ENCODE results near the gene PPFIBP1.

The PPFIBP1 gene

GRCh38 chr12:27513155-27513824 is 10.7 kb upstream of the PPFIBP1 start:
- DNase-seq (ENCODE audit: low read depth, low spot score): no peak

GRCh38 chr12:27515671-27516070 is 8.3 kb upstream of the PPFIBP1 start:
- no peak for DNase-seq (ENCODE audit: low read depth, low spot score)

GRCh38 chr12:27516625-27517024 is 7.4 kb upstream of the PPFIBP1 start:
- DNase-seq (ENCODE audit: low read depth, low spot score): no peak

- no peak for DNase-seq (ENCODE audit: low read depth, low spot score)
Measured at GRCh38 chr12:27517546-27517945, 6.5 kb upstream of the PPFIBP1 start.

DNA sequence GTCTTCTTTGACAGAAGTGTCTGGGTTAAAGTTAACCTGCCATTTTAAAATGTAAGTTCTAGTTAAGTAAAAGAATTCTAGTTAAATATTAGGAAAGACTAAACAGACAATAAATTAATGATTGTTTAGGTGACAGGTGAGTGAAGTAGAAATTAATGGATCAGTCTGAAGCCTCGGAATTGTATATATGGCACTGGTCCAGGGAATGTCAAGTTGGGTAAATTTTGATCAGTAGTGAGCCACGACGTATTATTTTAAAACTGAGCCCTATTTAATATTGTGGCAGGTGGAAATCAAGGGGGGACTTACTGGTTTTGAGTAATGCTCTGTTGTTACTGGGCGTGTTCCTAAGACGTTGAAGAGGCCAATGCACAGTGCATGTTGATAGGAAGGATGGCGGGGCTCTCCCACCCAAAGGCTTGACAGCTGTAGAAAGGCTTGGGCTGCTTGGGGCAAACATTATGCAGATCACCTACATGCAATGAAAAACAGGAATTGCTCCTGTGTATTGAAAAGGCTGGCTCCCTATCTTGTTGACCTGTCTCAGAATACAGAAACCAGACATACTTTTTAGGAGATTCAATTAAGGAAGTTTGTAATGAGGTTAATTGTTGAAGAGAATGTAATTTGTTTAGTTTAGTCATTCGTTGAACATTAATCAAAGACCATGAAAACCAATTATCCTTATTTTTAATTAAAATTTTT is 5.9 kb upstream of the PPFIBP1 start:
- DNase-seq (ENCODE audit: low read depth, low spot score): no peak

DNA sequence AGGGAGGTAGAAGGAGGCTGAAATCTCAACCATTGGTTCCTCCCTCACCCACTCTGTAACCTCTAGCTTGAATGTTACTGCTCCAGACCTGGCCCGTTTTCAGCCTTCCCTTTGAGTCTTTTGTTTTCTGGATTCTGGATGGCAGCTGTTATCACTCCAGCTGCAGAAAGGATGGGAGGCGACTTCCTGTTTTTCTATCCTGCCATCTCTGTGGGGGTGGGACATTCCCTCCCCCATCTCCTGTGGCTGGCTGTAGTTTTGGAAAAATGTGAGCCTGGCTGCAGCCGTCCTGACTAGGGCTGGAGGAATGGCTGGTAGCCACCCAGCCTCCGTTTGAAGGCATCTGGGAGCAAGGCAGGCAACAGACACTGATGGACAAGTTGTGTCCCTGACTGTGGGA is 2.9 kb upstream of the PPFIBP1 start:
- DNase-seq (ENCODE audit: low read depth, low spot score): no peak

GRCh38 chr12:27521981-27522380 is 2.0 kb upstream of the PPFIBP1 start:
- DNase-seq (ENCODE audit: low read depth, low spot score): no peak

GRCh38 chr12:27523305-27523641 is 733 bp upstream of the PPFIBP1 start:
- no peak for DNase-seq (ENCODE audit: low read depth, low spot score)

- no peak for DNase-seq (ENCODE audit: low read depth, low spot score)
Measured at GRCh38 chr12:27524494-27524835, 459 bp downstream of the PPFIBP1 start.

DNA sequence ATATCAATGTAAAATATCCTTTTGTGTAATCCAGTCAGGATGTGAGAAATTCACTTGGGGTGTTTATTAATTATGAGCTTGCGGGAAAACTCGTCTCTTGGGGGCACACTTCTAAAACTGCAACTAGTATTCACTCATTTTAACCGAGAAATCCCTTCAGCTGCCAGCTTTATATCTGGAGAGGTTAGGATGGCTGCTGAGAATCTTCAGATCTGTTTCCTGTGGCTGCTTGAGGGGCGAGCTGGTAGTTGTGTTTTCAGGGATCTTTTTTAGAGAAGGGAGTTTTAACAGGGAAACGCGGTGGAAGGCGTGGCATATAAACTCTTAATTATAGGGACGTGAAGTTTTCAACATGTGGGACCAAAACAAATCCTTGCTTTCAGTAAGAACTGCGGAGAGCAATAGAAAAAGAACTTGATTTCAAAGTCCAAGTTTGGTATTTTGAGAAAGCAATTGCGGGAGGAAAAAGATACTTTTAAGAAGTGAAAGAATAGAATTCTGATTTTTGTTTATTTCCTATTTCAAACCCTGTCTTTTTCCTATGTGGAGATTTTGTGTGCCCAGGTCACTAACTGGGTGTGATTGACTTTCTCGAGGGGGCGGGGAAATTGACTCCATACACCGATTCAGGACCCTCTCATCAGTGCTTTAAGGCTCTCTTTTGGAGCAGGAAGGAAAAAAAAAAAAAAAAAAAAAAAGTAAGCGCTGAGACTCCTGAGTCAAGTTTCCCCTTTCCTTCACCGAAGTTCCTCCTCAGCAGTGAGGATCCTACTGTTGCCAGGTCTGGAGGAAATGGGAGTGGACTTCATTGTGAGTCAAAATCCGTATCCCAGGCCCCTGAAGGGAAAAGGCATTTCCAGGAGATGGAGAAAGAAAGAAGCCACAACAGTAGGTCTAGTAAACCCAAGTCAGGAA is 1.1 kb downstream of the PPFIBP1 start:
- no peak for DNase-seq (ENCODE audit: low read depth, low spot score)

- no peak for DNase-seq (ENCODE audit: low read depth, low spot score)
Measured at GRCh38 chr12:27527512-27527911, 3.5 kb downstream of the PPFIBP1 start.

DNA sequence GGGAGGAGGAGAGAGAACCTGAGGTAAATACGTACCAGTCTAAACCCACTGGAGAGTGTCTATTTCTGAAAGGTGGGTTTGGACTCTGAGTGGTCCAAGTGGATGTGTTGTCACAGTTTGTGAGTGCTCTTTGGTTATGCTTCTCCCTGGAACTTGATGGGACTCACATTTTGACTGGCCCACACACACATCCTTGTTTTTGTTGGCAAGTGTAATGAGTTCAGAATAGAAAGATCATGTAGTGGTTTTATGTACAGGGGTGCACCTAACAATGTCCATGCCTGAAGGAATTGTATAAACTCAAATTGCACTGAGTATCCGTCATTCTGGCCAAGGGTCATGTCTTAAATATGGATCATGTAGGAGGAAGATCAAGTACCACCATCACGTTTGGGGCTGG is 4.8 kb downstream of the PPFIBP1 start:
- no peak for DNase-seq (ENCODE audit: low read depth, low spot score)

GRCh38 chr12:27530157-27530922 is 6.3 kb downstream of the PPFIBP1 start:
- DNase-seq (ENCODE audit: low read depth, low spot score): no peak

GRCh38 chr12:27531896-27532295 is 7.9 kb downstream of the PPFIBP1 start:
- no peak for DNase-seq (ENCODE audit: low read depth, low spot score)

DNA sequence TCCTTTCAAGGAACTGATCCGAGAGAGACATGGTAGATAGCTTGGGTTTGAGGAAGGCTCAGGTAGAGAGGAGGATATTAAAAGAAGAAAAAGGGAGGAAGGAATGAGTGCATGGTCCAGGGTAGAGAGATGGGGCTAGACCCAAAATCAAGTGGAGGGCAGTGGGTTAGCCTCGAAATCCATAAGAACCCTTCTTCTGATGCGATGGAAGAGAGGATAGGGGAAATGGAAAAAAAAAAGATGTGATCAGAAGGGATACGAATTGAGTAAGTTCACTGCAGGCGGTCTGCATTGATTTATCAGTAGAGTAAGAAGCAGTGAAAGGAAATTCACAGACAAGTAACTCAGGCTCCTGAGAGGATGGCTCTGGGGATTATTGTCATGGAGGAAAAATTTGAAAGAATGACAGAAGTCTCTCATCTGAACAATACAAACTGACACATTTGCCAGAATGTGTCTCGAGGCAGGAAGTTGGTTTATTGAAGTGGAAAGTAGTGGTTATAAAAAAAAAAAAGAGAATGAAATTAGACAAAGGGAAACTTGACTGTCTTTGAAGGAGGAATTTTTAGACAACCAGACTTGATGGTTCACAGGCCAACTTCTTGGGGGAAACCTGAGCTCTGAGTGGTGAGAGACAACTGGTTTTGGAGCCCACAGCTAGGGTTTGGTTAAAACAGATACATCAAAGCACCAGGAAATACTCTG is 10.2 kb downstream of the PPFIBP1 start:
- no peak for DNase-seq (ENCODE audit: low read depth, low spot score)

DNA sequence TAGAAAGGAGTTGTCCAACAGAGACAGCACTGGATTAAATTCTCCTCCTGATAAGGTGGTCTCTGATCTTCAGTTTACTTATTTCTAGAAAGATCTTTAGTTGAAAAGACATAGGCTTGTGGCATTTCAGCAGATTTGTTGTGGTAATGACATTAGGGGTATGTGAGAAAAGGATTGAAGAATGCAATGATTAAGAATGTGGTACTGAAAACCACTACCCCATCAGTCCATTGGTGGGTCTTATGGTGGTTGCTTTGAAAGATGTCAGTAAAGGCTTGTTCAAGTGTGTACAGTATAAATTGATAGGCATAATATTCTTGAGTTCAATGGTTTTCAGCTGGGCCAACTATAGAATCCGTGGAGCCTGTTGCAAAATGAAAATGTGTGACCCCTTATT is 10.8 kb downstream of the PPFIBP1 start:
- no peak for DNase-seq (ENCODE audit: low read depth, low spot score)

DNA sequence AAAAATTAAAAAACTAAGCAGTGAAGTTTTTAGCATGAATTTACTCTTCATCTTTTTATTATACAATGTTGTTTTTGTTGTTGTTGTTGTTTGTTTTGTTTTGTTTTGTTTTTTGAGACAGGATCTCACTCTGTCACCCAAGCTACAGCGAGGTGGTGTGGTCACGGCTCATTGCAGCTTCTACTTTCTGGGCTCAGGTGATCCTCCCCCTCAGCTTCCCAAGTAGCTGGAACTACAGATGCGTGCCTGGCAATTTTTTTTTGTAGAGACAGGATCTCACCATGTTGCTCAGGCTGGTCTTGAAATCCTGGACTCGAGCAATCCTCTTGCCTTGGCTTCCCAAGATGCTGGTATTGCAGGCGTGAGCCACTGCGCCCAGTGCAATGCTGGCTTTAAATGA is 11.3 kb downstream of the PPFIBP1 start:
- no peak for DNase-seq (ENCODE audit: low read depth, low spot score)

DNA sequence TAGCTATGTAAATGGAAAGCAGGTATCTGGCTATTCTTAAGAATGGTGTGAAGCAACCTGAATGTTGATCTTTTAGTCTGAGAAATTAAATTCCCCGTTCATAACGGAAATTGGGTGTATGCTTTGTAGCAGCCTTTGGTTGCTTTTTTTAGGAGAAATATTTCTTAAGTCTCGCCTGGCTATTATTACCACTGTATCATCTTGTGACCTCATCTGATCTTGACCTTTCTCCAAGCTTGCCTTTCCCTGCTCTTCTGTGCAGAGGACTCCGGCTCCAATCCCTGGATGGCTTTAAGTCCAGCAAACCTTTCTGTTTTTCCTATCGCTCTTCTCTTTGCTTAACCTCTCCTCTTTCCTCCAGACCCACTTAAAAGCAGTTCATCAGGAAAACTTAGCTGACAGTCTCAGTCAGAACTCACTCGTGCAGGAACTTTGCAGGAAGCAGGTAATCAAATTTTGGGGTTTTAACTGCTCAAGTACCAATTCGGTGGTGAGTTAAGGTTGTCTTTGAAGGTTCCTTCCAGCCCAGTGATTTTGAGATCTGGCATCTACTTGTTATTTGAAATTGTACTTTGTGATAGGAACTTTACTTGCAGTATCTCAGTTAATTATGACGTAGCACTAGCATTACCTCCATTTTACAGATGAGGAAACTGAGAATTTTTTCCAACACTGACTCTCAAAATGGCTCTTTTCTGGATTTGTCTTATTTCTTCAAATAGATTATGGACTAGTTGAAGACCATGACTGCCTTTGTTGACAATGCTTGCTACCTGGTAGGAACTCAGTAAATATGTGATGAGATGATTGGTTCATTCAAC is 14.1 kb downstream of the PPFIBP1 start:
- DNase-seq (ENCODE audit: low read depth, low spot score): no peak

- DNase-seq (ENCODE audit: low read depth, low spot score): no peak
Measured at GRCh38 chr12:27539191-27539631, 15.2 kb downstream of the PPFIBP1 start.

- DNase-seq (ENCODE audit: low read depth, low spot score): no peak
Measured at GRCh38 chr12:27541031-27541719, 17.2 kb downstream of the PPFIBP1 start.
